GM11168 (cell line): Measurements from ENCODE around the gene PTX4.

Source experiments
- in situ Hi-C: fragments of 300-500 bp; cut with MboI; formaldehyde crosslinking; loops from one replicate; pipeline ENCODE4 v1.12.0; 2022; ENCODE audit warnings: low sequenced_read_pairs; ENCODE audit not compliant: unreplicated experiment

Gene PTX4

DNA sequence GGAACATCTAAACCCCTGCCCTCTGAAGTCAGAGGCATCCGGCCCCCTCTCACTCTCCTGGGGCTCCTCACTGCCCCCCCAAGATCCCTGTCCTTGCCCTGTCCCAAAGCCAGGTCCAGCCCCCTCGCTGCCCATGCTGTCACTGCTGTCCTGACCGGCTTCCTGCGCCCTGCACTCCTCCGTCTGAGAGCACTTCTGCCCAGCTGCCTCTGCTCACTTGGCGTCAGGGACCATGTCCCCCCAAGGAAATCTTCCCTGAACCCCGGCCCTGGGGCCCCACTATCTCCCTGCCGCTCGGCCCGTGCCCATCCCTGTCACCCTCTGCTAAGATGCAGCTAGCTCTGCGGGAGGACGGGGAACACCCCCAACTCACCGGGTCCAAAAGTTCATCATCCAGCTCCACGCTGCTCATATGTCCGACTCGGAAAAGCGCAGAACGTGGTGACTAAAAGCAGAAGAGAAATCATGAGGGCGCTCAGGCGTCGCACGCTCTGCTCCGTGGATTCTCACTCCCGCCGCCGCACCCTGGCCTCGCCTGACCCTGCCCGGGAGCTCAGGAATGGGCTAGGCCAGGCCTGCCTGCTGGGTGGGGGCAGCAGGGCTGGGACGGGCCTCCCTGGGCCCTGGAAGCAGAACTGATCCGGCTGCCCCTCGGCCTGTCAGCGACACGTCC, 23.7 kb downstream of the PTX4 start:
- in situ Hi-C loops, result no loop called here

DNA sequence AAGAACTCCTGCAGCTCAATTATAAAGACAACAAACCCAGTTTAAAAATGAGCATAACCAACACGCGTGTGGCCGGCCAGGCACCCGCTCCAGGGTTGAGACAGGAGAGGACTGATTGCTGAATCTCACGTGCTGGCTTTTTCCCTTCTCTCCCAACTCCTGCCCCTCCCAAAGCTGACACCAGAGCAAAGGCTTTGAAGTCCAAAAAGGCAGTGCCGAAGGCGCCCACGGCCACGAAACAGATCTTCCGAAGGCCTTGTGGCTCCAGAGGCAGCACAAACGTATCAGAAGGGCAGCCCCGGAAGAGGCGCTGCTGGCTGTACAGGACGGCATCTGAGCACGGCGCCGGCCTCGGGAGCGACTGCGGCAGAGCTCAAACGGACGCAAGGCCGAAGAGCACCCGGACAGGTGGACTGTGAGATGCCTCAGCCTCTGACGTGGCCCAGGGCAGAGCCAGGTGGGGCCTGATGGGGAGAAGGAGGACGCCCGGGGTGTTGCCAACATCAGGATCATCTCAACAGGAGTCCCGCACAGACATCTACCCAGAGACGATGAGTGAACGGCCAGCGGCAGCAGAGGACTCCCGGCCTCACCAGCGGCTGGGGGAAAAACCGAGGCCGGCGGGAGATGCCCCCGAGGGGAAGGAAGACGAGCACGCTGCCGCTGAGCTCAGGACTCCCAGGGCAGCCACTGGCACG, 24.4 kb downstream of the PTX4 start:
- in situ Hi-C loops, result no loop called here

DNA sequence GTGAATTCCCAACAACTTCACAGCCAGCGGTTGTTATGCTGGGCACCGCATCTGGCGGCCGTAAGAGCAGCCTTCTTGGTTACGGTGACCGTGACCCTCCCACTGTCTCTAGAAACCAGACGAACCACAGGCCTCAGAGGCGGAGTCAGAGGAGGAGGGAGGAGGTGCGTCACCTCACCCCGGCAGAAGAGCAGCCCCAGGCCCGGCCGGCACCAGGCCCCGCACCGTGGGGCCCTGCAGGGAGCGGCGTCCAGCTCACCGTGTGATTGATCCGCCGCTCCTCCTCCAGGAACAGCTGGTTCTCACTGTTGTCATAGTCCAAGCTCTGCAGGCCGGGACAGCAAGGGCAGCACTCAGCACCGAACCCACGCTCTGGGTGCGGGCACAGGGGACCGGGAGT, 27.6 kb downstream of the PTX4 start:
- in situ Hi-C loops, result no loop called here

DNA sequence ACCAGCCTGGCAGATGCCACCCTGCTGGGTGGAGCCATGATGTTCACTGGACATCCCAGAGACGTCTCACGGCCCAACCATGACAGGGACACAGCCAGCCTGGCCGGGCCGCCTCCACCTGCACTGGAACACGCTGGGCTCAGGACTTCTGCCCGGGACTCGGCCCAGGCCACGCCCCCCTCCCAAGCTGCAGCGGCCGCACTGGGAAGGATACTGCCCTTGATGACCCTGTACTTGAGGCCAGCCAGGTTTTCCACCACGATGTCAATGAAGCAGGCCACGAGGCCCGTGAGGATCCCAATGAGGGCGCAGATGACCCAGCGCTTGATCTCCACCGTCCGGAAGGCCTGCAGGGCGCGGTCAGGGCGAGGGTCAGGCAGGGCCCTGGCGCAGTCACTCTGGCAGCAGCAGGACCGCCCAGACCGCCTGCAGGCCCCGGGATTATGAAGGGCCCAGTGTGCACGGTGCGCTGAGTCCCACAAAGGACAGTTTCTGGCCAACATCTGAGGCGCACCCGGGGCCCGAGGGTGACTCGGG, 28.1 kb downstream of the PTX4 start:
- in situ Hi-C loops, result no loop called here

DNA sequence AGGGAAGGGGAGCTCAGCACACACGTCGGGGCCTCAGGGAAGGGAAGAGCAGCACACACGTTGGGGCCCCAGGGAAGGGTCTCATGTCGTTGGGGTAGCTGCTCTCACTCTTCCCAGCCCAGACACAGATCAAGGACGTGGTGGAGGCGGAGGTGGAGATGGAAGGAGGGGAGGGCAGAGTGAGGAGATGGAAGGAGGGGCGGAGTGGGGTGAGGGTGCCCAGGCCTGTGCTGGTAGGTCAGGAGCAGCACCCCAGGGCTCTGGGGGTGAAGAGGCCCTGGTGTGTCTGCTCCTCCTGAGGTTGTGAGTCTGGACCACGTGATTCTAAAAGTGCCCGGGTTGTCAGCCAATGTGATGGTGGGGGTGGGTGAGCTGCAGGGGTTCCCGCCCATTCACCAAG, 28.8 kb downstream of the PTX4 start:
- in situ Hi-C loops, result no loop called here

DNA sequence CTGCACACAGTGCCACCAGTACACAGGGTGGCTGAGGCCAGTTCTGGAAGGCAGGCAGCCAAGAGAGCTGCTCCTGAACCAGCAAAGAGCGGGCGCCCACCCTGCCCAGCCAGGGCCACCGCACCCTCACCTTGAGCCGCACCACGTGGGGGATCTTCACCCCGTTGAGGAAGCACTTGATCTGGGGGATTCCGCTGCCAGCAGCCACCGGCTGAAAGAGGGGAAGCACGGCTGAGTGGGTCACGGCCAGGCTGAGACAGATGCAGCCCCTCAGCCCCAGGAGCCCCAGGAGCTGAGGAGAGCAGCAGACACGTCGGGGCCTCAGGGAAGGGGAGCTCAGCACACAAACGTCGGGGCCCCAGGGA, 29.8 kb downstream of the PTX4 start:
- in situ Hi-C loops, result no loop called here

DNA sequence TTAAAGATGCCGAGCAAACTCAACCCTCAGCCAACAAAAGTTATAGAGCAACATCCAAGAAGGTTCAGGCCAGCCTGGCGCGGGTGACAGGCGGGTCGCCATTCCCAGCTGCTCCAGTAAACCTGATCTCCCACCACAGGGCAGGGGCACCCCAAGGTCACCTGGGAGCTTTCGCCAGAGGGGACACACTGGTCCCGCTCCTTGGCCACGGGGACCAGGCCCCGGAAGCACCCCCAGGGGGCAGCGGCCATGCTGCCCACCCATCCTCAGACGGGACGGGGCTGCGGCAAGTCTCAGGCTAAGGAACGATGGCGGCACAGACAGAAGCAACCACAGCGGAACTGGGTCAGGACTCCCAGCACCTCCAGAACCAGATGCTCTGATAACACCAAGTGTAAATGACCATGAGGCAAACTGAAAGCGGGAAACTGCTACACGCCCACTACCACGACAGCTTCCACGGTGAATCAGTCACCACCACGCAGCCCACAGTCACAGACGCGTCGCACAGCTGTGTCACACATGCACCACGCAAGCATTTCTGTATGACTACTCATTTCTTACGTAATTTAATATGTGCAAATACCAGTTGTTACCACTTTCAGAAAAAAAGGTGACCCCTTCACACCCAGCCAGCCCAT, 30.3 kb downstream of the PTX4 start:
- in situ Hi-C loops, result no loop called here

DNA sequence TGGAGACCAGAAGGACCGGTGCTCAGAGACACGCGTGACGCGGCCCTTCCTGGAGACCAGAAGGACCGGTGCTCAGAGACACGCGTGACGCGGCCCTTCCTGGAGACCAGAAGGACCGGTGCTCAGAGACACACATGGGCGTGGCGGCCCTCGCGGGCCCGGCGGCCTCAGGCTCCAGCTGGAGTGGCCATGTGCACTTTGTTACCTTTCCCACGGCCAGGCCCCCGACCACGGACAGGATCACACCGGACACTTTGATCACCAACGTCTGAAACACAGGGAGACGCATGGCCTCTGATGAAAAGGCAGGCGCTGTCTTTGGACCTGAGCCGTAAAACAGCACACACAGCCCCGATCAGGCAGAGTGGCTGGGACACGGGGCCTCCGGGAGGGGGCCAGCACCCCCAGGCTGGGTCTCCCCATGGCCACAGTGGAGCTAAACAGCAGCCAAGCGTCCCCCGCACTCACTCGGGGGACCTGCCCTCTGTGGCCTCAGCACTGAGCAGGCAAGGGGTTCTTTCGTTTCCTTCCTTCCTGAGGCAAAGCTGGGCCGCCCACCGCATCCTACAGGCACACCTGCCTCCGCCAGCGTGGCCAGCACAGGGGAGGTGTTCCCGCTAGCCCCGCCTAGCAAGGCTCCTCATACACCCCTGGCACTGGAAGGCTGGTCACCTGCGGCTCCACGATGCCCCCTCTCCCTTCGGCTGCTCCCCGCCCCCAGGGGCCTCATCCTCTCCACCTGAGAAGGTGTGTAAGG, 31.1 kb downstream of the PTX4 start:
- in situ Hi-C loops, result no loop called here

DNA sequence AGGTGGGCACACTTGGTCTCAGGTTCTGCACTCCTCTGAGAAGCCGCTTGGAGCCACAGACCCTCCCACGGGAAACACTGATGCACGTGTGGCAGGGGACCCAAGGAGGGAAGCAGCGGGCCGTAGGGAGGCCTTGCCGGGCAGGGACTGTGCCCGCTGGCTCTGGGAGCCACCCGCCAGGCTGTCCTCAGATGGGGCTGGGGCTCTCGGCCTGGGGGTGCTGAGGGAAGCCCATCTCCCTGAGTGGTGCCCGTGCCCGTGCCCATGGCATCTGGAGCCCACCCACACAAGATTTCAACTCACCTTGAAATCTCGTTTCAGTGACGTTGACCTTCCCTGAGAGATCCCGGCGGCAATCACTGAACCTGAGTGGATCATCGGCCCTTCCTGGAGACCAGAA, 31.8 kb downstream of the PTX4 start:
- in situ Hi-C loops, result no loop called here

DNA sequence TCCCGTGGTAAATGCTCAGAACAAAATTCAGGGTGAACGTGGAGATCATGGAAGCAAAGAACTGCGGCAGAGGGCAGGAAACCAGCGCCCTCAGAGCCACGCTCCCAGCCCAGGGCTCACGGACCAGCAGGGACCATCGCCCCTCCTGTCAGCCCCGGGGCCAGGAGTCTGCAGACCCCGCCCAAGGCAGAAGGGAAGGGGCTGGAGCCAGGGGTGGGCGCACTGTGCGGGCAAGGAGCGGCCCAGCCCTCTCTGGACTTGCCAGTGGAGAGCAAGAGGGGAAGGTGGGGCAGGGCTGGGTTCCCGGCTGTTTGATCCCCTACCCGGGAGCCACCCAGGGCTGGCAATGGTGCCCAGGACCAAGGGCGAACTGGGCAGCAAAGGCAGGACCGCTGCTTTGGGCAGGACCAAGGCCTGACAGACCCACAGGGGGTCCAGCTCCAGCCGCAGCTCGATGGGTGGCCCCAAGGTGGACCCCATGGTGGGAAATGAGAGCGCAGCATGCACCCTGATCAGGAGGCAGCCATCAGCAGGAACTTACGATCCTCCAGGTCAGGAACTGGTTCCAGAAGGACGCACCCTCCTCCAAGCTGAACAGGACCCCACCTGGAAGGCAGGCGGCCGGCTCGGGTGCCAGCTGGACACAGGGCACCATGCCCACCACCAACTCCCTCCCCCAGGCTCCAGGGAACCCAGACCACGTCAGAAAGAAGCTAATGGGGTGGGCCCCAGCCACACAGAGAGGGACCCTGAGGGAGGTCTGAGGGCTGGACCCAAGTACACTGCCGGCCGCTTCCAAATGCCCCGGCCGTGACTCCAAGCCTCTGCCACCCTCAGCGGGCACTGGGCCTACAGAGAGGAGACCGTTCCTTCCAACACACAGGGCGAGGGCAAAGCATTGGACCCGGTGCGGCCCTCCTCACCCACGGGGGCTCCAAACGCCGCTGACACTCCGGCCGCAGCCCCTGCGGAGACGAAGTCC, 33.3 kb downstream of the PTX4 start:
- in situ Hi-C loops, result no loop called here

DNA sequence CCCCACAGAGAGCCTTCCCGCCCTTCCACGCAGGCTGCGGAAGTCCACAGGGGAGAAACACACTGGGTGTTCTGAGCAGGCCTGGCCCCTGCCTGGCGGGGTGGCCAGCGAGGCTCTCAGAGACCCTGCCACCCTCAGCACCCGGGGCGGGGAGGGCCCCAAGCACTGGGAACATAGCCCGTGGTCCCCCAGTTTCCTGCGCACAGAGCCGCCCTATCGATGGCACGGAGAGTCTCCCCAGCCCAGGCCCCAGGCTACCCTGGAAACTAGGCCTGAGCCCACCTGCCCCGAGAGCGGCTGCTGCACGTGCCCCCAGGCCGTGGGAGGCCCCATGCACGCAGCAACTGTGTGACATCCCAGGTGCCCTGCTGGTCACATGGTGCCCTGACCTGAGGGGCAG, 34.2 kb downstream of the PTX4 start:
- in situ Hi-C loops, result no loop called here

DNA sequence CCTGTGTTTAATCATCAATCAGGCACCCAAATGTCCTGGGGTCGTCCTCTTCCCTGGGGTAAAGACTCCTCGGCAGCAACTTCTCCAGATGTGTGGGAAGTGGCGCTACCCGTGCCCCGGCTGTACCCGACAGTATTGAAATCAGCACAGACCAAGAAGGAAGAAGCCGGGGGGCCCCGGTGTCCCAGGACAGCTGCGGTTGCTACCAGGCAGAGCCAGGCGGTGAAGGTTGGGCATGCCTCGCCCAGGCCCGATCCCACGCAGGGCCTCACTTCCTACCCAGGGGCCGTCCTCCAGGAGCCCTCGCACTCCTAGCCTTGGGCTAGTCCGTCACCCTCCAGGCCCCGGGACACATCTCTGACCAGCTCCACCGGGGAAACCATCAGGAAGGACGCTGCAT, 35.4 kb downstream of the PTX4 start:
- in situ Hi-C loops, result no loop called here

DNA sequence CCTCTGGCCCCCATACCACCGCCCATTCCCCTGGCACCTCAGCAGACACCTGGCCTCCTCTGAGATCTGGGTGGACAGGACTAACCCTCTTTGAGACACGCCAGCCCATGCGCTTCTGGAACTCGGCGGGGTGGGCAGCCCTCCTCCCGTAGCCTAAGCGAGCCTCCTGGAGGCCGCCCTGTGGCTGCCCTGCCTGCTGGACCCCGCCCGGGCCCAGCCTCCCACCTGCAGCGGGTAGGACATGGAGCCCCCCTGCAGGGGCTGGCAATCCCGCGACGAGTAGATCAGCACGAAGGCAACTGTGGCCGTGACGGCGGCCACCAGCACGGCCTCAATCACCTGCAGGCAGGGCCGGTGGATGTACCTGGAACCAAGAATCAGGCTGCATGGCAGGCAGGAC, 36.2 kb downstream of the PTX4 start:
- in situ Hi-C loops, result no loop called here

DNA sequence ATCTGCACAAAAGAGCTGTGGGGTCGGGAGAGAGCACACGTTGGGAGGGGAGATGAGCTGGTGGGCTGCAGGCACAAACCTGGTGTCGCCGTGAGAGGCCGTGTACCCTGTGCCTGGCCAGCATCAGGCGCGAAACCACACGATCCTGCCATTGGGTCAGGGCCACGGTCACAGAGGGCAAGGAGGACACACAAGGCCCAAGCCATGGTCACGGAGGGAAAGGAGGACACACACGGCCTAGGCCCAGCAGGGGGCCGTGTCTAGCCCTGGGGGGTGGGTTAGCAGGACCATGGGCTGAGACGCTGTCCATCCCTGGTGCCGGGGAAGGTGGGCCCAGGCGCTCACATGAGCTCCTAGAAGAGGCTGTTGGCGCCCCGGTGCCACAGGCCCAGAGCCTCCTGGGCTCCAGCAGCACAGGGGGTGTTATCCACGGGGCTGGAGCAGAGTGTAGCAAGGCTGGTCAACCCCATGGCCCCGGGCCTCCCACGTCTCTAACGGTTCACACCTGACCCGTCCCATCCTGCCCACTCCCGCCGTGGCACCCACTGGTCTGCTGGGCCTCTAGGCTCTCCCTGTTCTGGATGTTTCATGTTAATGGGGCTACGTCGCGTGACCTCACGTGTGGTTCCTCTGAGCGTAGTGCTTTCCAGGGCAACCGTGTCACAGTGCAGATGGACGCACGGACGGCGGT, 36.9 kb downstream of the PTX4 start:
- in situ Hi-C loops, result no loop called here

DNA sequence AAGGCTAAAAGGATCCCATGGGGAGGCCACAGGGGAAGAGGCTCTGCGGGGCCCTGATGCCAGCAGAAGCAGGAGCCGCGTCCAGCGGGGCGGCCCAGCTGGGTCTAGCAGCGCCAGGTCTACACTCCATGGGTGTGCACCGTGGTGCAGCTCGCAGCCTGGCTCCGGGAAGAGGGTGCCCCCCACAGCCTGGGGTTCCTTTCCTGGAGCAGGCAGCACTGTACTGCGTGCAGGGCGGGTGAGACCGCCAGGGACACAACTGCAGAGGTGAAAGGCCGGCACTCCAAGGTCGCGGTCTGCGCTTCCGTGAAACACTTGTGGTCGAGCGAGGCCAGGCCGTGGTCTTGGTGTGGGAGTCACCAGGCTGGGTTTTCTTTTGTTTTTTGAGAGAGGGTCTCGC, 37.9 kb downstream of the PTX4 start:
- in situ Hi-C loops, result no loop called here

DNA sequence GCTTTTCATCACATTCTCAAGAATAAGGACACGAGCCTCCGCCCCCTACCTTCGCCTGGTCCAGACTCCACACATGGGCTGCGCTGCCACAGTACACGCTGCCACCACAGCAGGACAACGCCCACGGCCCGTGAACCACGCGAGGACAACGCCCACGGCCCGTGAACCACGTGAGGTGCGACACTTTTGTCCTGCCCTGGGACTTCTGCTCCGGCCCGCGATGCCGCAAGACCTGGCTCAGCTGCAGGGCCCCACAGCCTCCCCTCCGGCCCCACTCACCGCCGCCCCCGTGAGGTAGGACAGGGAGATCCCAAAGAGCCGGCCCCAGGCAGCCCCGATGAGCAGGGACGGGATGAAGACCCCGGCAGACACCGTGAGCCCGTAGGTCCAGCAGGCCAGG, 38.5 kb downstream of the PTX4 start:
- in situ Hi-C loops, result no loop called here

DNA sequence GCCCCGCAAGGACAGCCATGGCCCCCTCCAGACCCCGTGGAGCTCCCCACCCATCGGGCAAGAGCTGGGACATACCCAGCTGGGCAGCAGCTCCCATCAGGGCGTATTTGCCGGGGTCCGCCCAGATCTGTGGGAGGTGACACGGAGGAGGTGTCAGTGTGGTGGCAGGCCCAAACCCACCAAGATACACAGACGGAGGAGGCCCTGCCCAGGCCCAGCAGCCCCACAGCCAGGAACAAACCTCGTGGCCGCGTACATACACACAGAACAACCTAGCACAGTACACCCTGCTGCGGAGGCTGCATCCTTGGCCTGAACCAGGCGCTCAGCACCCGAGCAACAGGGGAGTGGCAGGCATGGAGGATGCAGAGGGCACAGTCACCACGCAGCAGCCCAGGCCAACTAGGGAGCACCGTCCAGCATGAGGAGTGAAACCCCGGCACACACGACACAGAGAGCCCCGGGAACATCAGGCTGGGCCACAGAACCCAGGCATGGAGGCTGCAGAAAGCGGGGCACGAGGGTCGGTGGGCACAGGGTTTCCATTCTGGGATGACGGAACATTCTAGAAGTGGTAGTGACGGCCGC, 39.4 kb downstream of the PTX4 start:
- in situ Hi-C loops, result no loop called here

DNA sequence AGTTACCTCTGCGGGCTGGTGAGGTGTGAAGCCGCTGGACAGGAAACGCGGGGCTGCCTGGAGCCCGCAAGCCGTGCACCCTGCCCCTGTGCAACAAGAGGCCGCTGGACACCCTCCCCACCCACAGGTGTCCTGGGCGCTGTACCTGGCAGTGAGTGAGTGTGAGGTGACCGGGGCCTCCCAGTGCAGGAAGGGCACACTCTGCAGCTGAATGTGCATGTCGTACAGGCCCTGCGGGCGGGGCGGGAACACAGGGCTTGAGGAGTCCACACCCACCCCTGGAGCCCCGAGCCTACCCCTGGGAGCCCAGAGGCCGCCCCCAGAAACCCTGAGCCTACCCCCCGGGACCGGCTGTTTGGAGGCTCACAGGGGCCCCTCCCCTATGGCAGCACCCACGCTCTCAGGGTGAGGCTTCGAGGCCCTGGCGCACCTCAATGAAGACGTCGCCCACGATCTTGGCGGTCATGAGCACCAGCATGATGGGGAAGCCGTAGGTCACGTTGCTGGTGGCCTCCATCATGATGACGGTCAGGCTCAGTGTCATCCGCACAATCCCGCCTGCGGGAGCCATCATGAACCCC, 40.1 kb downstream of the PTX4 start:
- in situ Hi-C loops, result no loop called here
